Endothelial cell (in vitro differentiated cells): ENCODE data around the gene PLOD3. TPM values are rescaled to one million over a fixed set of nuclear protein-coding genes. Genes with fewer than 3 reads are reported as not detected.
A peak's percentile ranks its signal among the peaks of the same experiment; 100 is the strongest.

Experiments used
- DNase-seq: peaks from one replicate; pipeline ENCODE4 v3.0.0; 2021; ENCODE audit warnings: low spot score
- H3K27ac Mint-ChIP-seq: one replicate; pipeline ENCODE4 v1.8.0; 2021; ENCODE audit warnings: mixed read lengths, inconsistent platforms; ENCODE audit not compliant: unreplicated experiment
- H3K27me3 Mint-ChIP-seq: one replicate; pipeline ENCODE4 v1.8.0; 2021; ENCODE audit warnings: mild to moderate bottlenecking, moderate library complexity, mixed read lengths, inconsistent platforms; ENCODE audit not compliant: unreplicated experiment
- H3K36me3 Mint-ChIP-seq: one replicate; pipeline ENCODE4 v1.8.0; 2021; ENCODE audit warnings: mild to moderate bottlenecking, low read depth, mixed read lengths, inconsistent platforms; ENCODE audit not compliant: unreplicated experiment
- H3K4me1 Mint-ChIP-seq: one replicate; pipeline ENCODE4 v1.8.0; 2021; ENCODE audit warnings: mild to moderate bottlenecking, mixed read lengths, inconsistent platforms; ENCODE audit not compliant: unreplicated experiment
- H3K4me3 Mint-ChIP-seq: one replicate; pipeline ENCODE4 v1.8.0; 2021; ENCODE audit warnings: mild to moderate bottlenecking, mixed read lengths, inconsistent platforms; ENCODE audit not compliant: unreplicated experiment
- H3K9me3 Mint-ChIP-seq: one replicate; pipeline ENCODE4 v1.8.0; 2021; ENCODE audit warnings: mixed read lengths, inconsistent platforms; ENCODE audit not compliant: unreplicated experiment
- CTCF ChIP-seq: fragments of 200-600 bp; sonication (generic); IDR thresholded peaks from one replicate; pipeline ENCODE4 v1.5.0; 2021; ENCODE audit warnings: antibody characterized with exemption; ENCODE audit not compliant: unreplicated experiment
- total RNA-seq: library from RNA; stranded (reverse); fragmentation: NEBNext Ultra II Directional; extraction: Animal tissue kit (Norgen Biotek cat#: 25700); gene quantifications from one replicate; pipeline ENCODE4 v1.2.1, GENCODE V29; 2021; ENCODE audit not compliant: unreplicated experiment

The PLOD3 gene
- total RNA-seq, 1 donor from 2014 or later, result 73.0 TPM

- no peak for TF ChIP-seq CTCF
- no peak overlapping the region for H3K27ac Mint-ChIP-seq
Observed at GRCh38 chr7:101174322-101174854, 43.0 kb downstream of the PLOD3 start.

GRCh38 chr7:101173752-101174244 lies 43.6 kb downstream of the PLOD3 start:
- peak; percentile 32 for DNase-seq
- Mint-ChIP-seq H3K36me3 (peaks cover 7% of the 10 kb centered on the region), H3K27me3 (peaks cover 52% of the 10 kb centered on the region), H3K4me1 (peaks cover 20% of the 10 kb centered on the region), H3K4me3 (no peak overlapping the region), H3K9me3 (no peaks in the 10 kb centered on the region), H3K27ac (no peak overlapping the region)
- no peak for TF ChIP-seq CTCF

More at GRCh38 chr7:101174322-101174854, 43.0 kb downstream of the PLOD3 start:
- Mint-ChIP-seq H3K4me1 (peaks cover 17% of the 10 kb centered on the region), H3K4me3 (no peak overlapping the region), H3K9me3 (no peaks in the 10 kb centered on the region), H3K36me3 (peaks cover 3% of the 10 kb centered on the region), H3K27me3 (peaks cover 48% of the 10 kb centered on the region)
- DNase-seq, result no peak

- no peak overlapping the region for H3K4me3 Mint-ChIP-seq
- peaks cover 56% of the 10 kb centered on the region for H3K27me3 Mint-ChIP-seq
- peaks cover 20% of the 10 kb centered on the region for H3K4me1 Mint-ChIP-seq
Observed at GRCh38 chr7:101172854-101173751, 44.3 kb downstream of the PLOD3 start.

GRCh38 chr7:101172005-101172853 lies 45.2 kb downstream of the PLOD3 start:
- no peak for DNase-seq
- Mint-ChIP-seq H3K36me3 (peaks cover 7% of the 10 kb centered on the region), H3K4me1 (peaks cover 20% of the 10 kb centered on the region), H3K27me3 (peaks cover 60% of the 10 kb centered on the region), H3K27ac (no peak overlapping the region), H3K9me3 (no peaks in the 10 kb centered on the region), H3K4me3 (no peak overlapping the region)
- TF ChIP-seq CTCF, result no peak

More at GRCh38 chr7:101172854-101173751, 44.3 kb downstream of the PLOD3 start:
- Mint-ChIP-seq H3K9me3 (no peaks in the 10 kb centered on the region), H3K27ac (no peak overlapping the region), H3K36me3 (peaks cover 7% of the 10 kb centered on the region)
- TF ChIP-seq CTCF, result no peak
- no peak for DNase-seq
